ENCODE measurements around the gene PCDHGA1.

Gene PCDHGA1

GRCh38 chr5:141478321-141478945, 148.1 kb downstream of the PCDHGA1 start:
- H2AFZ ChIP-seq (ENCODE audit: low read length), result no peak overlapping the region
- no peak for DNase-seq
- no peak overlapping the region for H3K4me3 ChIP-seq (ENCODE audit: low read length)
- no peaks in the 10 kb centered on the region for H3K79me2 ChIP-seq (ENCODE audit: low read length)
- no peak overlapping the region for H3K27ac ChIP-seq (ENCODE audit: low read length)
- TF ChIP-seq, protein P1, sequence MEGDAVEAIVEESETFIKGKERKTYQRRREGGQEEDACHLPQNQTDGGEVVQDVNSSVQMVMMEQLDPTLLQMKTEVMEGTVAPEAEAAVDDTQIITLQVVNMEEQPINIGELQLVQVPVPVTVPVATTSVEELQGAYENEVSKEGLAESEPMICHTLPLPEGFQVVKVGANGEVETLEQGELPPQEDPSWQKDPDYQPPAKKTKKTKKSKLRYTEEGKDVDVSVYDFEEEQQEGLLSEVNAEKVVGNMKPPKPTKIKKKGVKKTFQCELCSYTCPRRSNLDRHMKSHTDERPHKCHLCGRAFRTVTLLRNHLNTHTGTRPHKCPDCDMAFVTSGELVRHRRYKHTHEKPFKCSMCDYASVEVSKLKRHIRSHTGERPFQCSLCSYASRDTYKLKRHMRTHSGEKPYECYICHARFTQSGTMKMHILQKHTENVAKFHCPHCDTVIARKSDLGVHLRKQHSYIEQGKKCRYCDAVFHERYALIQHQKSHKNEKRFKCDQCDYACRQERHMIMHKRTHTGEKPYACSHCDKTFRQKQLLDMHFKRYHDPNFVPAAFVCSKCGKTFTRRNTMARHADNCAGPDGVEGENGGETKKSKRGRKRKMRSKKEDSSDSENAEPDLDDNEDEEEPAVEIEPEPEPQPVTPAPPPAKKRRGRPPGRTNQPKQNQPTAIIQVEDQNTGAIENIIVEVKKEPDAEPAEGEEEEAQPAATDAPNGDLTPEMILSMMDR (IDR thresholded peaks at IDR 0.05; ENCODE audit: low read length), result no peak
- TF ChIP-seq EZH2 (optimal IDR thresholded peaks at IDR 0.05; ENCODE audit: low read depth, low read length), result no peak
- no peak overlapping the region for H3K9ac ChIP-seq (ENCODE audit: low read length)
- no peak overlapping the region for H3K4me2 ChIP-seq (ENCODE audit: low read depth, low read length)
- no peaks in the 10 kb centered on the region for H3K36me3 ChIP-seq (replicated peaks; ENCODE audit: insufficient read depth, low read length)
- peaks cover 5% of the 10 kb centered on the region for H3K4me1 ChIP-seq (ENCODE audit: low read length)
- no peaks in the 10 kb centered on the region for H3K9me2 ChIP-seq (replicated peaks; ENCODE audit: insufficient read depth, low read length)
- no peaks in the 10 kb centered on the region for H4K20me1 ChIP-seq (ENCODE audit: insufficient read depth, low read length)
- H3K27me3 ChIP-seq (replicated peaks; ENCODE audit: insufficient read depth, low read length), result no peaks in the 10 kb centered on the region
- H3F3A ChIP-seq (ENCODE audit: insufficient read depth, low read length), result no peaks in the 10 kb centered on the region
- H3K9me3 ChIP-seq (replicated peaks; ENCODE audit: insufficient read depth, low read length), result no peaks in the 10 kb centered on the region

- Histone ChIP-seq H3K27ac (ENCODE audit: low read length) (no peak overlapping the region), H4K20me1 (ENCODE audit: insufficient read depth, low read length) (no peaks in the 10 kb centered on the region), H3F3A (ENCODE audit: insufficient read depth, low read length) (no peaks in the 10 kb centered on the region), H3K27me3 (replicated peaks; ENCODE audit: insufficient read depth, low read length) (no peaks in the 10 kb centered on the region), H3K9ac (ENCODE audit: low read length) (no peak overlapping the region), H3K79me2 (ENCODE audit: low read length) (no peaks in the 10 kb centered on the region), H3K4me3 (ENCODE audit: low read length) (no peak overlapping the region), H3K9me3 (replicated peaks; ENCODE audit: insufficient read depth, low read length) (no peaks in the 10 kb centered on the region), H3K4me2 (ENCODE audit: low read depth, low read length) (no peak overlapping the region), H2AFZ (ENCODE audit: low read length) (no peak overlapping the region), H3K36me3 (replicated peaks; ENCODE audit: insufficient read depth, low read length) (no peaks in the 10 kb centered on the region), H3K9me2 (replicated peaks; ENCODE audit: insufficient read depth, low read length) (no peaks in the 10 kb centered on the region), H3K4me1 (ENCODE audit: low read length) (peaks cover 5% of the 10 kb centered on the region)
- no peak for DNase-seq
- no peak for TF ChIP-seq EZH2 (optimal IDR thresholded peaks at IDR 0.05; ENCODE audit: low read depth, low read length)
- no peak for TF ChIP-seq EZH2phosphoT487 (IDR thresholded peaks at IDR 0.05; ENCODE audit: low read length)
- TF ChIP-seq, protein P1 (IDR thresholded peaks at IDR 0.05; ENCODE audit: low read length), result no peak
Measured at GRCh38 chr5:141479776-141480175, 149.5 kb downstream of the PCDHGA1 start.

DNA sequence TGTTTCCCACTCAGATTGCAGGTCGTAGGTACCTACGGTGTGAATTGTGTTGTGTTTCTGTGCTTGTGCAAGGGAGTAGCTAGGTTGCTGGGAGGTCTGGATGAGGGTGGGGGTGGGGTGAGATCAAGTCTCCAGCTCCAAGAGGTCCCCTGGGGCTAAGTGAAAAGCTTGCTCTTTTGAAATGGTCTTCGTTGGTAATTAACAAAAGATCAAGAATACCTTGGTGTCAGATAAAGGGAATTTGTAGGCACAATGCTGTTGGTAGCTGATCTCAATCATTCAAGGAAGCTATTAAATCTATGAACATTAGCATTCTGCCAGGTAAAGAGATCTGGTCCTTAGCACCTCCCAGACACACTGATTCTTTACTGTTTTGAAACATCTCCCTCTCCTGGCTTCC, 153.6 kb downstream of the PCDHGA1 start:
- no peak for TF ChIP-seq EZH2 (optimal IDR thresholded peaks at IDR 0.05; ENCODE audit: low read depth, low read length)
- TF ChIP-seq, protein P1 (IDR thresholded peaks at IDR 0.05; ENCODE audit: low read length), result no peak
- no peak for TF ChIP-seq EZH2phosphoT487 (IDR thresholded peaks at IDR 0.05; ENCODE audit: low read length)
- Histone ChIP-seq H3K4me3 (ENCODE audit: low read length) (no peak overlapping the region), H3K4me1 (ENCODE audit: low read length) (no peaks in the 10 kb centered on the region), H4K20me1 (ENCODE audit: insufficient read depth, low read length) (no peaks in the 10 kb centered on the region), H3F3A (ENCODE audit: insufficient read depth, low read length) (no peaks in the 10 kb centered on the region), H3K79me2 (ENCODE audit: low read length) (no peaks in the 10 kb centered on the region), H3K4me2 (ENCODE audit: low read depth, low read length) (no peak overlapping the region), H2AFZ (ENCODE audit: low read length) (no peak overlapping the region), H3K27ac (ENCODE audit: low read length) (no peak overlapping the region), H3K9me2 (replicated peaks; ENCODE audit: insufficient read depth, low read length) (no peaks in the 10 kb centered on the region), H3K9ac (ENCODE audit: low read length) (no peak overlapping the region), H3K9me3 (replicated peaks; ENCODE audit: insufficient read depth, low read length) (no peaks in the 10 kb centered on the region), H3K27me3 (replicated peaks; ENCODE audit: insufficient read depth, low read length) (no peaks in the 10 kb centered on the region), H3K36me3 (replicated peaks; ENCODE audit: insufficient read depth, low read length) (no peaks in the 10 kb centered on the region)
- no peak for DNase-seq
